HepG2 (cell line): ENCODE measurements around the gene KCNMA1.

ENCODE experiments used
- ELF4 ChIP-seq: sonication (generic); formaldehyde crosslinking; IDR thresholded peaks from 2 replicates; pipeline ENCODE4 v1.5.0; 2020; ENCODE audit warnings: missing genetic modification reagents, mild to moderate bottlenecking, moderate library complexity, borderline replicate concordance
- PHB2 ChIP-seq: fragments of 450-650 bp; IDR thresholded peaks from 2 replicates; pipeline ENCODE4 v1.6.1; 2018; ENCODE audit not compliant: partially characterized antibody
- SRSF9 ChIP-seq: fragments of 200-400 bp; formaldehyde crosslinking; IDR thresholded peaks from 2 replicates; pipeline ENCODE4 v1.6.1; 2018; ENCODE audit warnings: borderline replicate concordance, mild to moderate bottlenecking, low read depth, low read length; ENCODE audit not compliant: insufficient read depth, poor library complexity, severe bottlenecking
- THAP11 ChIP-seq: IDR thresholded peaks from 2 replicates; pipeline ENCODE4 v1.6.1; 2016; ENCODE audit warnings: missing biosample characterization, missing genetic modification reagents
- ZNF484 ChIP-seq: sonication (generic); formaldehyde crosslinking; IDR thresholded peaks from 2 replicates; pipeline ENCODE4 v1.5.1; 2020; ENCODE audit warnings: mild to moderate bottlenecking, low read depth, missing genetic modification reagents, borderline replicate concordance
- TF ChIP-seq, protein P1 (sequence below): IDR thresholded peaks from 2 replicates; pipeline ENCODE4 v1.6.1; 2016; ENCODE audit warnings: missing compliant biosample characterization, missing genetic modification reagents, borderline replicate concordance
- TF ChIP-seq, protein P2 (sequence below): sonication (generic); formaldehyde crosslinking; IDR thresholded peaks from one replicate; pipeline ENCODE4 v1.5.1; 2020; ENCODE audit warnings: mild to moderate bottlenecking, missing genetic modification reagents; ENCODE audit errors: not compliant biosample characterization

DNA sequence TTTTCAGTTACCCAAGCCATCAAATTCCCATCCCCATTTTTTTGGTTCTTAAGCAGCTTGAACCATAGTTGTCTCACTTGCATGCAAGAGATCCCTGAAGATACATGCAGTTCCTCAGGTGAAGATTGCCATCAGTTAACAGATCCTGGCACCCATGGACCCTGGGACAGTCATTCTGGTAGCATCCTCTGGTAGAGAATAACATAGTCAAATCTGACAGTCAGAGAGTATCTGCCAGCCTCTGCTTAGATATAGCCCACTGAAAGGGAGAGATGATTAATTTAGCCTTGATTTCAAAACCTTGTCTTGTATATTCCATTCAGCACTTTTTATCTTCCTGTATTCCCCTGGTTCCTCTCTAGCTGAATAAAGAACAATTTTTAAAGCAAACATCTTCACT is 280.4 kb downstream of the KCNMA1 start:
- TF ChIP-seq PHB2 (no peak), SRSF9 (no peak), ELF4 (CRISPR knock-in tag) (no peak), ZNF484 (CRISPR knock-in tag) (no peak), THAP11 (CRISPR knock-in tag) (no peak)
- TF ChIP-seq, protein P1, sequence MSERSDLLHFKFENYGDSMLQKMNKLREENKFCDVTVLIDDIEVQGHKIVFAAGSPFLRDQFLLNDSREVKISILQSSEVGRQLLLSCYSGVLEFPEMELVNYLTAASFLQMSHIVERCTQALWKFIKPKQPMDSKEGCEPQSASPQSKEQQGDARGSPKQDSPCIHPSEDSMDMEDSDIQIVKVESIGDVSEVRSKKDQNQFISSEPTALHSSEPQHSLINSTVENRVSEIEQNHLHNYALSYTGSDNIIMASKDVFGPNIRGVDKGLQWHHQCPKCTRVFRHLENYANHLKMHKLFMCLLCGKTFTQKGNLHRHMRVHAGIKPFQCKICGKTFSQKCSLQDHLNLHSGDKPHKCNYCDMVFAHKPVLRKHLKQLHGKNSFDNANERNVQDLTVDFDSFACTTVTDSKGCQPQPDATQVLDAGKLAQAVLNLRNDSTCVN (CRISPR knock-in tag) = no peak
- TF ChIP-seq, protein P2, sequence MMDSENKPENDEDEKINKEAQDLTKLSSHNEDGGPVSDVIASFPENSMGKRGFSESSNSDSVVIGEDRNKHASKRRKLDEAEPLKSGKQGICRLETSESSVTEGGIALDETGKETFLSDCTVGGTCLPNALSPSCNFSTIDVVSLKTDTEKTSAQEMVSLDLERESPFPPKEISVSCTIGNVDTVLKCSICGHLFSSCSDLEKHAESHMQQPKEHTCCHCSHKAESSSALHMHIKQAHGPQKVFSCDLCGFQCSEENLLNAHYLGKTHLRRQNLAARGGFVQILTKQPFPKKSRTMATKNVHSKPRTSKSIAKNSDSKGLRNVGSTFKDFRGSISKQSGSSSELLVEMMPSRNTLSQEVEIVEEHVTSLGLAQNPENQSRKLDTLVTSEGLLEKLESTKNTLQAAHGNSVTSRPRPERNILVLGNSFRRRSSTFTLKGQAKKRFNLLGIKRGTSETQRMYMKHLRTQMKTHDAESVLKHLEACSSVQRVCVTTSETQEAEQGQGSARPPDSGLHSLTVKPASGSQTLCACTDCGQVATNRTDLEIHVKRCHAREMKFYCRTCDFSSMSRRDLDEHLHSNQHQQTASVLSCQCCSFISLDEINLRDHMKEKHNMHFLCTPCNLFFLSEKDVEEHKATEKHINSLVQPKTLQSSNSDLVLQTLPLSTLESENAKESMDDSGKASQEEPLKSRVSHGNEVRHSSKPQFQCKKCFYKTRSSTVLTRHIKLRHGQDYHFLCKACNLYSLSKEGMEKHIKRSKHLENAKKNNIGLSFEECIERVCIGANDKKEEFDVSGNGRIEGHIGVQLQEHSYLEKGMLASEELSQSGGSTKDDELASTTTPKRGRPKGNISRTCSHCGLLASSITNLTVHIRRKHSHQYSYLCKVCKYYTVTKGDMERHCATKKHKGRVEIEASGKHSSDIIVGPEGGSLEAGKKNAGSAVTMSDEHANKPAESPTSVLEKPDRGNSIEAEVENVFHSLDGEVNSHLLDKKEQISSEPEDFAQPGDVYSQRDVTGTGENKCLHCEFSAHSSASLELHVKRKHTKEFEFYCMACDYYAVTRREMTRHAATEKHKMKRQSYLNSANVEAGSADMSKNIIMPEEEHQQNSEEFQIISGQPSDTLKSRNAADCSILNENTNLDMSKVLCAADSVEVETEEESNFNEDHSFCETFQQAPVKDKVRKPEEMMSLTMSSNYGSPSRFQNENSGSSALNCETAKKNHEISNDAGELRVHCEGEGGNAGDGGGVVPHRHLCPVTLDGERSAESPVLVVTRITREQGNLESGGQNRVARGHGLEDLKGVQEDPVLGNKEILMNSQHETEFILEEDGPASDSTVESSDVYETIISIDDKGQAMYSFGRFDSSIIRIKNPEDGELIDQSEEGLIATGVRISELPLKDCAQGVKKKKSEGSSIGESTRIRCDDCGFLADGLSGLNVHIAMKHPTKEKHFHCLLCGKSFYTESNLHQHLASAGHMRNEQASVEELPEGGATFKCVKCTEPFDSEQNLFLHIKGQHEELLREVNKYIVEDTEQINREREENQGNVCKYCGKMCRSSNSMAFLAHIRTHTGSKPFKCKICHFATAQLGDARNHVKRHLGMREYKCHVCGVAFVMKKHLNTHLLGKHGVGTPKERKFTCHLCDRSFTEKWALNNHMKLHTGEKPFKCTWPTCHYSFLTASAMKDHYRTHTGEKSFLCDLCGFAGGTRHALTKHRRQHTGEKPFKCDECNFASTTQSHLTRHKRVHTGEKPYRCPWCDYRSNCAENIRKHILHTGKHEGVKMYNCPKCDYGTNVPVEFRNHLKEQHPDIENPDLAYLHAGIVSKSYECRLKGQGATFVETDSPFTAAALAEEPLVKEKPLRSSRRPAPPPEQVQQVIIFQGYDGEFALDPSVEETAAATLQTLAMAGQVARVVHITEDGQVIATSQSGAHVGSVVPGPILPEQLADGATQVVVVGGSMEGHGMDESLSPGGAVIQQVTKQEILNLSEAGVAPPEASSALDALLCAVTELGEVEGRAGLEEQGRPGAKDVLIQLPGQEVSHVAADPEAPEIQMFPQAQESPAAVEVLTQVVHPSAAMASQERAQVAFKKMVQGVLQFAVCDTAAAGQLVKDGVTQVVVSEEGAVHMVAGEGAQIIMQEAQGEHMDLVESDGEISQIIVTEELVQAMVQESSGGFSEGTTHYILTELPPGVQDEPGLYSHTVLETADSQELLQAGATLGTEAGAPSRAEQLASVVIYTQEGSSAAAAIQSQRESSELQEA (CRISPR knock-in tag) = no peak
